SKM-1 (cell line): Measurements from ENCODE around the gene SLC6A12.

ENCODE experiments used
- DNase-seq: peaks from one replicate; lab custom pipeline; 2025; ENCODE audit not compliant: unreplicated experiment; lab: John Stamatoyannopoulos, UW

The SLC6A12 gene

DNA sequence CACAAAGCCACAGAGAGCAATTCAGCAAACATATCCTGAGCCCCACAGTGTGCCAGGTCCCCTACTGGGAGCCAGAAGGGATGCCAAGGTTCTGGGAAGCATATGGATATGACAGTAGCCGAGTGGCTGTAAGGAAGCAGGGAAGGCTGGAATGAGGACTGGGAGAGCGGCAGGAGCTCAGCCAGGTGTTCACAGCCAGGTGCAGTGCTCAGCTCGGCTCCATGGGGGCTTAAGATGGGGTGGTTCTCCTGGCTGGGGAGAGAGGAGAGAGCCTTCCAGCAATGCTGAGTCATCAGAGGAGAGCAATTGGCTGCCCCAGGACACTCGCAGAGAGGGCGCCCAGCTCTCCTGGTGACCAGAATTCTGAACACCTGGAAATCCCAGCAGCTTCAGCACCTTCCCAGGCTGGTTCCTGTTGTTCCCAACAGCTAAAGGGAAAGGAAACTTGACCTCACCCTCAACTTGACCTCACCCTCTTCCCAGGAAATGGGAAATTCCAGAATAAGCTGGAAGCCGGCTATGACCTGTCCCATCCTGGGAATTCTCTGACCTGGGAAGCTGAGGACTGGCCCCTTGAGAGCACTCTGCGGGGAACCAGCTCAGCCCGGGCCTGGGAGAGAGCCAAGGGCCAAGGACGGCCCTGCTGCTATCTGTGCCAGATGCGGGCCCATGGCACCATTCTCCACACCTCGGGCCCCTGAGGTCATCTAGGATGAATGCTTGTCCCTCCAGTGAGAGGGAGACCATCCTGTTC is 34.6 kb downstream of the SLC6A12 start:
- DNase-seq: no peak

DNA sequence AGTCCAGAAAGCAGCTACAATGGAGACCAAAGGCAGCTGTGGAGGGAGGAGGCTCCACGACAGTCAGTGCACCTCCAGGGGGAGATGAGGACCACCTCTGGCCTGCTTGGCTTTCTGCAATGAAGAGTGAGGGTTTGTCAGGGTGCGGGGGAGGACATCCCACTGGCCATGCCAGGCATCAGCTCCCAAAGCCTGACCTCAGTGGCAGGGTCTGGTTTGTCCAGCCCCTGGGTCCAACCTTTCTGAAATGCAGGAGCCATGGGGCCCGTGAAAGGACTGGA is 35.2 kb downstream of the SLC6A12 start:
- no peak for DNase-seq

- DNase-seq: no peak
Observed at GRCh38 chr12:177980-178828, 35.8 kb downstream of the SLC6A12 start.

DNA sequence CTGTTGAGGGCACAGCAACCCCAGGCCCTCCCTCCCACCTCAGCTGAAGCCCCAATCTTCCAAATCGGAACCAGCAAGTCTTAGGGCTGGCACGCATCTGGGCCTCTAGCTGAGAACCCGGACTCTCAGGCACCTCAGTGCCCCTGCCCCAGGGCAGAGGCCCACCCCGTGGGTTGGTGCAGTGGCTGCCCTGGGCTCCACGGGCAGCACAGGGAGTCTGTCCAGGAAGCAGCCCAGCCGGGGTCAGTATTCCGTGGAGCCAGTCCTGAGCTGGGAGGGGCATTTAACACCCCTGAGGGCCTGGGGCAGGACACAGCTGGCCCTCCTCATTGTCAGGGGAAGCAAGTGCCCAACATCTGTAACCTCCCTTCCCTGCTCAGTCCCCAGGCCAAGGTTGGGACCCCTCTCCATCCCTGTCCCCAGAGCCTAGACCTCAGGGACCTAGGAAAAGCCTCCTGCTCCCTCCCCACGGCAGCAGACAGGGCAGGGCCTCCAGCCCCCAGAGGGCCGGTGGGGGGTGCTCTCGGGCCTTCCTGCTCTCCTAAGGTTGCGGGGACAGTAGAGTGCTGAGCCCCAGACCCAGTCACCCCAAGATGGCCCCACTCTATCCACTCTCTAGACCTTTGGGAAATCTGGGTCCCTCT is 36.5 kb downstream of the SLC6A12 start:
- no peak for DNase-seq

DNA sequence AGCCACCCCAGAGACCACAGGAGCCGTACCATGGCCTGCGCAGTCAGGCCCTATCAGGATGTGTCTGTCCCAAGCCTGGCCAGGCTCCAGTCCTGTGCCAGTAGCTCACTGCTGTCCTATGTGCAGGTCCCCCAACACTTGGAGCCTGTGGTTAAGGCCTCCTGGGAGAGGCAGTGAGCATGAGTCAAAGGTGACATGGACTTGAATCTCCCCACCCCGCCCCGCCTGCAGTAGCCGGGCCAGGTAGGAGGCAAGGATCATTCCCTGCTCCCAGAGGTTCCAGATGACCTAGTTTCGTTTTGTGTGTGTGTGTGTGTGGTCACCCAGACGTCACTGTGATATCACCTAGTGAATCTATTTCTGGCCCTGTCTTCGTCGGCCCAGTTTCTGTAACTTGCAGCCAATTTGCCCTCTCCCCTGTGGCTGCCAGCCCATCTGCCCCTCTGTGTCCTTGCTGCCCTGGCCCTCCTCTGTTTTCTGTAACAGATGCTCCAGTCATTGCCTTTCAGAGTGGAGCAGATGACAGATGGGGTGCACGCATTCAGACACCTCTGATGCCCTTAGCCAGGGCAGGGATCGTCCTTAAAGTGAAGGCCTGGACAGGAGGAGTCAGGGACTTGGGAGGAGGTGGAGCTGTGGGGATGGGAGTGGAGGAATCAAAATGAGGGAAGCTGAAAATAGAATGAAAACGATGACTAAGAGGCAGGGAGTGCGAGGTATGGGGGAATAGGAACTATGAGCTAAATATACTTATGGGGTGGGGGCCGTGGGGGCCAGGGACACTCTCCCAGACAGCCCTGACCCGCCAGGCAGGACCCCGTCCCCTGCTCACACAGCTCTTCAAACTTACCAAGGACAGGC is 37.4 kb downstream of the SLC6A12 start:
- DNase-seq: no peak

GRCh38 chr12:175759-176158 is 38.2 kb downstream of the SLC6A12 start:
- DNase-seq: no peak

DNA sequence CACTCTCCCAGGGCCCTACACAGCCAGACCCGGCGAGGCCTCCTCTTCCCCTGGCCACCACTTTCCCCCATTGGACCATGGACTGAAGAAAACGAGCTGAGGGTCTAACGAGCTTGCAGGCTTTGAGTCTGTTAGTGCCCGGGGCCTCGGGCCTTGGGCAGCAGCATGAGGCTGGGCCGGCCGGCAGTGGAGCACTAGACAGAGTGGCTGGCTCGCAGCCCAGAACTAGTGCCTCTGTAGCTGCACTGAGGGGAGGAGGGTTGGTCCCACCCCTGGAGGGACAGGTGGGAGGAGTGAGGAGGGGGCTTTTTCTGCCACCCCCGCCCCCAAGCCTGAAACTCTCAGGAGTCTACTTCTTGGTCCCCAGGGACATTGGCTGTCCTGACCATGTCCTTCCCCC is 38.7 kb downstream of the SLC6A12 start:
- DNase-seq: no peak

GRCh38 chr12:174596-174995 is 39.4 kb downstream of the SLC6A12 start:
- DNase-seq: no peak

DNA sequence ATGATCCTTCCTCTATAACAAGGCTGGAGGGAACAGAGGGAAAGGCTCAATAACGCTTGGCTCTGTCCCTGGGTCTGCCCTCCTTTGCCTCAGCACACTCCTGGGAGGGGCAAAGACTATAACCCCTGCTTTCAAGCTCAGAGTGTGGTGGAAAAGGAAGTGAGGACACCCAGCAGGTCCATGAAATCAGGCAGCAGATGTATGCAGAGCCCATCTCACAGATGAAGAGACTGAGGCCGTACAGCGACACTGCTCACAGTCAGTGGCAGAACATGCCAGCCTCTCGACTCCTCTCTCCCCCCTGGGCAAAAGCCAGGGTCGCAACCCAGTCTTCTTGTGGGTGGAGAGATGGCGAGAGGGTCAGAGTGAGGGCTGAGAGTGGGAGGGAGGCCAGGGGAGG is 39.8 kb downstream of the SLC6A12 start:
- DNase-seq: no peak

- DNase-seq: peak; percentile 31
Observed at GRCh38 chr12:172732-173161, 41.2 kb downstream of the SLC6A12 start.

GRCh38 chr12:171743-172676 is 41.9 kb downstream of the SLC6A12 start:
- DNase-seq: no peak

- DNase-seq: no peak
Observed at GRCh38 chr12:171276-171675, 42.7 kb downstream of the SLC6A12 start.

DNA sequence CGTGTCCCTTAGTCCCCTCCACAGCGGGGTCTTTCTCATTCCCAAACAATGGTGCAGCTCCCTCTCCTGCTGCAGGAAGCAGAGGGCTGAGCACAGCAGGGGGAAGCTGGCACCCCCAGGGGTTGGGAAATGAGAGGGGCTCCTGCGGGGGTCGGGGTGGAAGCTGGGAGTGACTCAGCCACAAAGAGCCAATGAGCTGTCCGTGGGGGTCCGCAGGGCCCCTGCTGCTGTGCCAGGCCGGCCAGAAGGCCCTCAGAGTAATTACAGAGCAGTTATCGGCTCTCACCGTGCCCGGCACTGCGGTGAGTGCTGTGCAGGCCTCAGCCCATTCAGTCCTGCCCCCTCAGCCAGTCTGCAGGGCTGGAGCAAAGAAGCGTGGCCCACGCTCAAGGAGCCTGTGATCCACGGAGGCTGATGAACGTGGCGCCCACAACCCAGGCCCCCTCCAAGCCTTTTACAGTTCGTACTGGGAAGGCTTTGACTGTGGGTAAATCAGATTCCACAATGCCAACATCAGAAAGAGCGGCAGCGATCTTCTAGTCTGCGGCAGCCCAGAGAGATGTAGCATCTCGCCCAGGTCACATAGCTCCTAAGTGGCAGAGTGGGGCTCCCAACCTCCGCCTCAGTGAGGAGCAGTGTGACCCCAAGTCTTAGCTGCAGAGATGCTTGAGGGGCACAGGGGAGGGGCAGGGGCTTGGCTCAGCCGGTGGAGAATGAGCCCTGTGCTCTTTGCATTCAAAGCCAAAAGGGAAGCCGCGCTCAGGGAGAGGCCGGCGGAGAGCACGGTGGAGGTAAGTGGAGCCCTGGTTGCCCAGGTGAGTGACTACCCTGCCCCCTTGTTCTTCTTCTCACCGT is 43.4 kb downstream of the SLC6A12 start:
- no peak for DNase-seq

- no peak for DNase-seq
Observed at GRCh38 chr12:169528-170370, 44.2 kb downstream of the SLC6A12 start.

- DNase-seq: no peak
Observed at GRCh38 chr12:168763-169525, 45.0 kb downstream of the SLC6A12 start.

DNA sequence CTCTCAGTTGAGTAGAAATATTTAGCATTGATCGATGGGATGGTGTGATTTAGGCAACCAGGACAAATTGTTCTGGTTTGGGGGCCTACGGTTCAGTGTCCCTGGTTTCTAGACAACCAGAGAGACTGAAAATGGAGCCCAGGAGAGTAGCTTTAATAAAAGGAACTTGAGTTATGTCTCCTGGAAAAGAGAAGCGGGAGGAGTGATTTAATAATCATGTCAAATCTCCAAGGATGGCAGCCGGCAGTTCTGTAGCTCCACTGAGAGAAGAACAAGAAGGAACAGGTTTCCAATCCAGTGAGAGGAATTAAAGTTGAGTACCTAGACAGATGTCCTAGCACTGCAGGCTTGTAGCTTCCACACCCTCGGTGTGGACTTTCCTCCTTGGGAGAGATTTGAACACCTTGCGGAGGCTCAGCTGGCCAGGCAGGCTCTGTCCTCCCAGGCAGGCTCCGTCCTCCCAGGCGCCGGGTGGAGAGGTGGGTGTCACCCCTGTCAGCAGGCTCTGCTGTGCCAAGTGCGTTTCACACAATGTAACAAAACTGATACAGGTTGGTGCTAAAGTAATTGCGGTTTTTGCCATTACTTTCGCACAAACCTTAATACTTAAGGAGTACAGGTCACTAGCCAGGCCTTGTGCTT is 45.9 kb downstream of the SLC6A12 start:
- no peak for DNase-seq
